DMS 273 treated with DMSO at 0.1 percent for 48 hours (cell line): Measurements from ENCODE around the gene ALS2CL.
"Not testable (repeated sequence)": the region's sequence is repeated elsewhere in the genome, so short reads cannot be mapped to it uniquely, and the experiment has no call there.

Experiments used
- DNase-seq: peaks from one replicate; lab custom pipeline; 2025; lab: John Stamatoyannopoulos, UW

Gene ALS2CL, protein sequence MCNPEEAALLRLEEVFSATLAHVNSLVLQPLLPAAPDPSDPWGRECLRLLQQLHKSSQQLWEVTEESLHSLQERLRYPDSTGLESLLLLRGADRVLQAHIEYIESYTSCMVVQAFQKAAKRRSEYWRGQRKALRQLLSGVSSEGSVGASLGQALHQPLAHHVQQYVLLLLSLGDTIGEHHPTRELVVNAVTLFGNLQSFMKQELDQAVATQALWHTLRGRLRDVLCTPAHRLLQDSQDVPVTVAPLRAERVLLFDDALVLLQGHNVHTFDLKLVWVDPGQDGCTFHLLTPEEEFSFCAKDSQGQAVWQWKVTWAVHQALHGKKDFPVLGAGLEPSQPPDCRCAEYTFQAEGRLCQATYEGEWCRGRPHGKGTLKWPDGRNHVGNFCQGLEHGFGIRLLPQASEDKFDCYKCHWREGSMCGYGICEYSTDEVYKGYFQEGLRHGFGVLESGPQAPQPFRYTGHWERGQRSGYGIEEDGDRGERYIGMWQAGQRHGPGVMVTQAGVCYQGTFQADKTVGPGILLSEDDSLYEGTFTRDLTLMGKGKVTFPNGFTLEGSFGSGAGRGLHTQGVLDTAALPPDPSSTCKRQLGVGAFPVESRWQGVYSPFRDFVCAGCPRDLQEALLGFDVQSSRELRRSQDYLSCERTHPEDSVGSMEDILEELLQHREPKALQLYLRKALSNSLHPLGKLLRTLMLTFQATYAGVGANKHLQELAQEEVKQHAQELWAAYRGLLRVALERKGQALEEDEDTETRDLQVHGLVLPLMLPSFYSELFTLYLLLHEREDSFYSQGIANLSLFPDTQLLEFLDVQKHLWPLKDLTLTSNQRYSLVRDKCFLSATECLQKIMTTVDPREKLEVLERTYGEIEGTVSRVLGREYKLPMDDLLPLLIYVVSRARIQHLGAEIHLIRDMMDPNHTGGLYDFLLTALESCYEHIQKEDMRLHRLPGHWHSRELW

DNA sequence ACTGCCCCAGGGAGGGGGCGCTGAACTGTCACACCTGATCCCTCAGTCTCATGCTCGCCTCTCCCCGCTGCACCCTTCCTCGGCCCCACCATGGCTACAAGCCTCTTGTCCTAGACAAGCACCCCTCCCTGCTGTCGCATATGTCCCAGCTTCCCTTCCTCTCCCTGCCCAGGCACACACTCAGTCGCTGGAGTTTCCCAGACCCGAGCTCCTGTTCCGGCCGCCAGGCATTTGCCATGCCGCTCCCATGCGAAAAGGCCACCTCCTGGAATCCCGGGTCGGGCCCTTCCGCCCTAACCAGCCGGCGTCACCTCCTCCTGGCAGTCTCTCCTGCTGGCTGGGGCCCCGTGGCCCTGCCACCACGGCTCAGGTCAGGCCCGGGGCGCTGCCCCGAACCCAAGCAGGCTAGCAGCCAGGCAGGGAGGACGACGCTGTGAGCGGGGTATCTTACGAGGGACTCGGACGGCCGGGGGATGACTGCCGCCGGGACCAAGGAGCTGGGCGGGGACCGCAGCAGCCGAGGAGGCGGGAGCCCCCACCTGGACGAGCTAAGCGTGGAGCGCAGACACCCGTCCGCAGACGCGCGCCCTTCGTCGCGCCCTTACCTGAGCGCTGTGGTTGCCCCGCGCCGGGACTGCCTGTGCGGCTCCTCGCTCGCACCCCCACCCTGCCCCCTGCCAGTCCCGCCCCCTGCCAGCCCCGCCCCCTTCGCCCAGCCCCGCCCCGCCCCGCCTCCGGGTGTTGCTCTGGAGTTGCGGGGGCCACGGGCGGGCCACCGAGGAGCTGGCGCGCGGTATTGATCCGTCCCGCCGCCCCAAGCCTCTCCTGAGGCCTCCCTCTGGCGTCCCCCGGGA, at the start of gene ALS2CL:
Gene ALS2CL, minus strand, starts transcription at position 642 of the 854 bp plus-strand sequence. CDS start 4,239 bp downstream, outside the sequence.
- DNase-seq, result no peak

DNA sequence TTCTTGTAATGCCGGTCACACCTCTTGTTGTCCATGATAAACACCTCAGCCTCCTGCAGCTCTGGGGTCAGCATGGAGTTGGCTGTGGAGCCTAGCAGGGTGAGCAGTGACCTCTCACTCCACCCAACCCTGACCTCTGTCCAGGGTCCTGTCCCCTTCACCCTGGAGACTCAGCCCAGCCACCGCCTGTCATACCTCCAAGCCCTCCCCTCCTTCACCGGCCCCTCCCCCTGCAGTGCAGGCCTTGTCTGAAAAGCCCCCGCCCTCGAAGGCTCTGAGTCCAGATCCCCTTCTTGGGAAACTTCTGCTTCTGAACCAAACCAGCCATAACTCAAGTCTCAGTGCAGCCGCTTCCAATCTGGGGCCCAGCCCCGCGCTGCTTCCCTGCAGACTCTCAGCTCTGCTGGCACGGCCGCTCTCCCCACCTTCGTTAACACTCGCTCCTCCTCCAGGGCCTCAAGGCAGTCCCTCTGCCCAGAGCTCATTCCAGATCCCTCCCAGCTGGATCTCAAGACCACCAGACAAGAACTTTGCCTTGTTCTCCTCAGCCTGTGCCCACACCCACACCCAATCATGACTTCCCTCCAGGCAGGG, 49.6 kb upstream of the ALS2CL start:
- DNase-seq, result no peak

DNA sequence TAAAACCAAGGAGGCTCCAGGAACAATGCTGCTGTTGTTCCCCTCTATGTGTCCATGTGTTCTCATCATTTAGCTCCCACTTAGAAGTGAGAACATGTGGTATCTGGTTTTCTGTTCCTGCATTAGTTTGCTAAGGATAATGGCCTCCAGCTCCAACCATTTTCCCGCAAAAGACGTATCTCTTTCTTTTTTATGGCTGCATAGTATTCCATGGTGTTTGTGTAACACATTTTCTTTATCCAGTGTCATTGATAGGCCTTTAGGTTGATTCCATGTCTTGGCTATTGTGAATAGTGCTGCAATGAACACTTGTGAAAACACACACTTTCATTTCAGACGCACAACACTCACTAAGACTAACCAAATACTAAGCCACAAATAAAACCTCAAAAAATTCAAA, 46.1 kb upstream of the ALS2CL start:
- not testable (repeated sequence) for DNase-seq

DNA sequence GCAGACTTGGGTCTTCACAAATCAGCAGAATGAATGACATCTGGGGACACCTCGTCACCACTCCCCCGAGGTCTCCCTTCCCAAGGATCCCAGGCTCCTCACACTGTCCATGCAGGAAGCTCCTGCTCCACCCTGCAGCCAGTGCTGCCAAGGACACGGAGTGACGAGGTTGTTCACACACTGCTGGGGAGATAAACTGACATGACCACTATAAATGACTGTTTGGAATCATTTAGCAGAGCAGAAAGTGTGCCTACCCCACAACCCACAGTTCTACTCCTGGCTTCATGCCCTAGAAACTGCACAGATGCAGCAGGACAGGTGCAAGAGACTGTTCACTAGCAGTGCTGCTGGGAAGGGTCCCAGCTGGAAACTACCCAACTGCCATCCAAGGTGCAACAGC, 43.9 kb upstream of the ALS2CL start:
- no peak for DNase-seq

DNA sequence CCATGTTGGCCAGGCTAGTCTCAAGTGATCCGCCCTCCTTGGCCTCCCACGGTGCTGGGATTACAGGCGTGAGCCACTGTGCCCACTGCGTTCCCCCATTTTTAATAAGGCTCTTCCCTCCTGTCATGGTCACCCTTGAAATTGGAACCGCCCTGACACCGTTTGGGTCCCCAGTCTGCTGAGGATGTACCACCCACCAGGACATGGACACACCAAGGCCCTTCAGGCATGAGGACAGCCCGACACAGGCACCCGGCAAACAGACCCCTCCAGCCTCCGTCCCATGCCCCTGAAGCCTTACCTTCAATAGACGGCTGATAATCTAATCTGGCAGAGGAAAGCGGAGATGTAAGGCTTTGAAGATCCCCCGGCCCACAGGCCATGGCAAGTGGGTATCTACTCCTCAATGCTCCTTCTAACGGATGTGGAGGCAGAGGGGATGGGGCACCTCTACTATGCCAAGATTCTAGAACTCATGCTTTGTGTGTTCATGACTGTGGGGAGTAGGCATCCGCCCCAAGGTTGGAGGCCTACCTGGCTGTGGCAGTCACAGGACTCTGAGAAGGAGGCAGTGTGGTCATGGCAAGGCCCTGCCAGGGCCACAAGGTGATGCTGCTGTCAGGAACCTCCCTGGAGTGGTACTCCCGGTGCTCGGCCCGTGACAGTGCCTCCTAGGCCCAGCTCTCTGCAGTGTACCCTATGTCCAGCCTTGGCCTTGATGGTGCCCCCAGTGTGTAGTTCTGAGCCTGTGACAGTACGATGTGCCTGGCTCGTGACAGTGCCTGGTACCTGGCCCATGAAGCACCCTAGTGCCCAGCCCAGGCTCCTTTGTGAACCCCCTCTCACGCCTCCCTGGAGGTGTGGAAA, 42.8 kb upstream of the ALS2CL start:
- no peak for DNase-seq

DNA sequence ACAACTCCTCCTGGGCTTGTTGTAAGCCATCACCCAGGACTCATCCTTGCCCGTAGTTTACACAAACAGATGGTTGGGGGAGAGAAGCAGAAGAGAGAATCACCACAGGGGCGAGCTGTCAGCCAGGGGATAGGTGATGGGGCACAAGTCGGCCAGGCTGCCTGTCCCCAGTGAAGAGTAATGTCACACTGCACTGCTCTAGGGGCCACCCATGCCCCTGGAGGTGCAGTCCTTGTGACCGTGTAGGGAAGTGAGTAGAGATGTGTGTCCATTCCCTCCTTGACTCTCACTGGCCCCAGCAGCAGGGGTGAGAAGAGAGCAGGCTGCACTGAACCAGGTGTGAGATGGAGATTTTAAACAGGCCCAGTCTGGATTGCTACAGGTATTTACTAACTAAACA, 41.3 kb upstream of the ALS2CL start:
- no peak for DNase-seq

DNA sequence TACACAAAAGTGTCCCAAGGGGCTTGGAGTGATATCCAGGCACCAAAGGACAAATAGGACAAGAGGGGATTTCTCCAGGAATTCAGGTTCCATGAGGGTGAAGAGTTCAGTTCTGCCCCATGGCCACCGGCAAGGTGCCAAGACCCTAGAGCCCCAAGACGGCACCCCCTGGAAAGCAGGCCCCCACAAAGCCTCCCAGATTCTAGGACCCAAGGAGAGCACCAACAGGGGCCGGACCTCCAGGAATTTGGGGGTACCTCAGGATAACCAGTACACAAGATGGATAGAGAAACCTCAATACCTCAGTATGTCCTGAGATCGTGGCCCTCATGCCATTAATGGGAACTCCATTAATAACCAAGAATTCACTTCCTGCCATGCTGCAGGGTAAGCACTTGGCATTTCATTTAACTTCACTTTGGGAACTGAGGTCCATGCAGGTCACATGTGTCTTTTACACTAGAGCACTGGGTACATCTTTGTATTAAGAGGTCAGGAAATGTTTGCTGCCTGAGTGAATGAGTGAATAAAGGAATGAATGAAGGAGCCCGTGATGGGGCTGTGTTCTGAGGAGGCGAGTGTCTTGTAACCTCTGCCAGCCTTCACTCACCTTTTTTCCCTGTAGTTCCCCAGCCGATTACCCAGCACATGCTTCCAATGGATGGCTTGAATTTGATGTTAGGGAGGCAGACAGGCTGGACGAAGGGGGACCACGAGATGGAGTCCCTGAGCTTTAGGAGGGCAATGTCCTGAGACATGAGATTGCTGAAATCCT, 39.7 kb upstream of the ALS2CL start:
- DNase-seq, result no peak

DNA sequence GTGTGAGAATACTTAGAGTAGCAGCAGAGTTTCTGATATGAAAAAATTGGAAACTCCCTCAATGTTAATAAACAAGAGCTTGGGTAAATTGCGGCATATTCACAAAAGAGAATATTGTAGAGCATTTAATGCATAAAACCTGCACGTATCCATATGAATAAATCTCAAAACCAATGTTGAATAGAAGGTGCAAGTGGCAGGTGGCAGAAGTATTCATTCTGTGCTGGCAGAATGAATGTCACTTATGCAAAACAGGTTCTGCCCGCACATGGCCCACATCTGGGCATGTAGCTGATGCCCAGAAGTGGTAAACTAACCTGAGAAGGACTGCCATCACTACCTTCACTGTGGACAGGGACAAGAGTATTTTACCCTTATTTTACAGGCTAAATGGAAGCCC, 38.3 kb upstream of the ALS2CL start:
- DNase-seq, result no peak

DNA sequence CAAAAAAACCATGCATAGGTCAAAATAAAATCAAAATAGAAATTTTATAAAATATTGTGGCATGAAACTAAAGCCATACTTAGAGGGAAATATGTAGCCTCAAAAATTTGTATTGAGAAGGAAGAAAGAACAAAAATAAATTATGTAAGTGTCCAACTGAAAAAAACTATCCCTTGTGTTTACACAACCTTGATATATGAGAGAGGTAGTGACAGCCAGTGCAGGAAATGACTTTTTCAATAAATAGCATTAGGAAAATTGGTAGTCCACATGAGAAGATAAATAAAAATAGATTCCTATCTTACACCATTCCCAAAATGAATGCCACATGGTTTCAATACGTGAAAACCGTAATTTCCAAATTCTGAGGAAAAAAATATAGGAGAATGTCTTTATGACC, 37.3 kb upstream of the ALS2CL start:
- DNase-seq, result no peak

DNA sequence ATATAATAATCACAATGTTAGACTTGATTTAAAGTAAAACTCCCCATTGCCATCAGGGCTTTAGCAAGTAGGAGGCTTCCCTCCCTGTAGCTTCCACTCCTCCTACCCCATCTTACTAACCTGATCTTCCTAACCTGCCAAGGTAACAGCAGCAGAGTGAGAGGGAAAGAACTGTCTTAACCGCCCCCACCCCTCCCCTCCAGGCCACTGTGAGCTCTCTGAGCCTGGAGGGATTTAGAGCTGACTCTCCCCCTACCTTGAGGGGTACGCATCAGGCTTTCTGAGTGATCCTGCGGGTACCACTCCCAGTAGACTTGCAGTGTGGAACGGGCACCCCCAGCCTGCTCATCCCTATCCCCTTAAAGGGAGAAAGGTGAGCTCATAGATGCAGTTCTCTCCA, 35.6 kb upstream of the ALS2CL start:
- no peak for DNase-seq

DNA sequence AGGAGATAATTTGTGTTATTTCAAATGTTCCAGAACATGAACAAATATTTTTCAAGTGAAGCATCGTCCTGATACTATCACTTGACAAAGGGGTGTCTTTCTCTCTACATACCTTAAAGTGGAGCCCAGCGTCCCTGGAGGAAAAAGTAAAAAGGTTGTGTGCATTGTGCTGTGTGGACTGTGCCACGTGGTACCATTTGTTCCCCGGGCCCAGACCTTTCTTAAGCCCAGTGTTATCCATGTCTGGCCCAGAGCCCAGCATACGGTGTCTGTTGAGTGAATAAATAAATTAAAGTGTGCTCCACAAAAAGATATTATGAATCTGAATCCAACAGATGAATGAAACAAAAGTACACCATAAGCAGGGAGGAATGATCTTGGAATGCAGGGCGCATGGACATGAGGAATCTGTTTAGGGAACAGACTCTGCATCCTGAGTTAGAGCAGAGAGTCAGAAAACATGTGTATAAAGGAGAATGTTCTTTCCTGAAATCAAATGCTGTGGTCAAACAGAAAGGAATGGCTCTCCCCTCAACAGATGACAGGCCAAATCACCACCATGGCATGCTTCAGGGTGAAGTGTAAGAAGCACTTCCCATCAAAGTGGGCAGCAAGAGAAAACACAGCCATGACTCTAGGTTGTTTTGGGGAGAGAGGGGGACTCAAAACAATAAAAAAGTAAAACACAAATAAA, 32.3 kb upstream of the ALS2CL start:
- DNase-seq, result no peak

DNA sequence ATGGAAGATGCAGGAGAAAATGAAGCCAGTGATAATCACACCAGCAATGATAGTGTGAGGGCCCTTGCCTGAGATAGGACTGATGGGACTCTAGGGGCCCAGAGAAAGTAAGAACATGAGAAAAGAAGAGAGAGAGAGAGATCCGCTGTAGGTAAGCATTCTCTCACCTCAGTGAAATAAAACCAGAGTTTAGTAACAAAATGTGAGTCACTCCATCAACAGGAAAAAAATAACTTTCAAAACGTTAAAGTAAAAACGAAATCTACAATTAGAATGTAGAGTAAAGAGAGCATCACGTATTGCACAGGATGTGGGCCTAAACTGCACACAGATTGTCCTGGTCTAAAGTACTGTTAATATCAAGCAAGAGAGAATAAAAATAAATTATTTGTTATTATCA, 30.9 kb upstream of the ALS2CL start:
- no peak for DNase-seq

DNA sequence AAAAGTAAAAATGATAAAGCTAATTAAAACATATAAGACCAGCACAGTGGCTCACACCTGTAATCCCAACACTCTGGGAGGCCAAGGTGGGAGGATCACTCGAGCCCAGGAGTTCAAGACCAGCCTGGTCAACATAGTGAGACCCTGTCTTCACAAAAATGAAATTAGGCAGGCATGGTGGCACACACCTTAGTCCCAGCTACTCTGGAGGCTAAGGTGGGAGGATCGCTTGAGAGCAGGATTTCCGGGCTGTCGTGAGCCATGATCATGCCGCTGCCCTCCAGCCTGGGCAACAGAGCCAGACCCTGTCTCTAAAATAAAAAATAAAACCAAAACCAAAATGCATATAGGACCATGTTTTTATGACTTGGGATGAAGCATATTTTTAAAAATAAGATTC, 29.0 kb upstream of the ALS2CL start:
- DNase-seq, result no peak

DNA sequence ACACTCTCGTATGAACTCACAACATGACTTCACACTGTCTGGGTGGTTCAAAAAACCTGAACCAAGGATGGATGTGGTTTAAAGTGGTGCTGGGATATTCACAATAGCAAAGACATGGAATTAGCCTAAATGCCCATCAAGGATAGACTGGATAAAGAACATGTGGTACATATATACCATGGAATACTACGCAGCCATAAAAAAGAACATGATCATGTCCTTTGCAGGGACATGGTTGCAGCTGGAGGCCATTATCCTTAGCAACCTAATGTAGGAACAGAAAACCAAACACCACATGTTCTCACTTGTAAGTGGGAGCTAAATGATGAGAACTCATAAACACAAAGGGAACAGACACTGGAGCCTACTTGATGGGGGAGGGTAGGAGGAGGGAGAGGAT, 27.5 kb upstream of the ALS2CL start:
- no peak for DNase-seq

DNA sequence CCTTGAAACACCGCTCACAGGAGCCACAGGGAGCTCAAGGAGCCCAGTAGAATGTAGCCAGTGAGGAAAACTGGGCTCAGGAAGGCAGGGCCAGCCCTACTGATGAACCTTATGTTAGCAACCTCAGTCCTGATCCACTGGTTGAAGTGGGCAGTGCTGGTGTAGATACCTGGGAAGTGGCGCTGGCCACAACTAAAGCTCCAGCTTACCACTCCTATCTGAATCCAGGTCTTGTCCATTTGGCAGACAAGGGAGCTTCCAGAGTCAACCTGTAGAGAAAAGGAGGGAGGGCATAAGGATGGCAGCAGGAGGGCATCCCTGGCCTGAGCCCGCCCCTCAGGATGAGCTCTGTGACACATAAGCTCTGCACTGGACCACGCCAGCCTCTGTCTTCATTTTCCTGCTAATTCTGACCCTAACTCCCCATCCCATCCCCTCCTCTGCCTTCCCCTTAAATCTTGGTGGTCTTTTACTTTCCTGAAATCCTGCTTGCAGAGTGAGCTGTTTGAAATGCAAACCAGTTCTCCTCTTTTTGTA, 26.3 kb upstream of the ALS2CL start:
- DNase-seq, result no peak

DNA sequence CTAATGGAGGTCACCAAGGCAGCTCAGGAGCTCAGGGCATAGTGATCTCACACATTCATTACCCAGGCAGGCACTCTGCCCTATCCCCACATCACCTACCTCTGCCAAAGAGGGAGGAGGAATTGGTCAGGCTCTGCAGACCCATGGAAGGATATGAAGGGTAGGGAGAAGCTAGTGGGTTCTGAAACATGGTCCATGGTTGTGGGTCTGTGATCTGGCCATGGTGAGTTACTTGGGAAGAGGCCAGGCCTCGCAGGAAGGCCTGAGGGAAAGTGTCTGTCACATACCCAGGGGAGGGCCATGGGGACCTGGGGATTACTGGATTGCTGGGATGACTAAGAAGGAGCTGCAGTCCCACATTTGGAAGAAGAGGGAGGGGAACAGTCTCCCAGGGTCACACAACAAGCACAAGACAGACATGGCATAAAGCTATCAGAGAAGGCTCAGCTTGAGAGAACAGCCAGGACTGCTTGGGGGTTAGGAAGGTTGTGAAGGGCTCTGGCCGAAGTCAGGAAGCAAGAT, 25.6 kb upstream of the ALS2CL start:
- DNase-seq, result no peak

DNA sequence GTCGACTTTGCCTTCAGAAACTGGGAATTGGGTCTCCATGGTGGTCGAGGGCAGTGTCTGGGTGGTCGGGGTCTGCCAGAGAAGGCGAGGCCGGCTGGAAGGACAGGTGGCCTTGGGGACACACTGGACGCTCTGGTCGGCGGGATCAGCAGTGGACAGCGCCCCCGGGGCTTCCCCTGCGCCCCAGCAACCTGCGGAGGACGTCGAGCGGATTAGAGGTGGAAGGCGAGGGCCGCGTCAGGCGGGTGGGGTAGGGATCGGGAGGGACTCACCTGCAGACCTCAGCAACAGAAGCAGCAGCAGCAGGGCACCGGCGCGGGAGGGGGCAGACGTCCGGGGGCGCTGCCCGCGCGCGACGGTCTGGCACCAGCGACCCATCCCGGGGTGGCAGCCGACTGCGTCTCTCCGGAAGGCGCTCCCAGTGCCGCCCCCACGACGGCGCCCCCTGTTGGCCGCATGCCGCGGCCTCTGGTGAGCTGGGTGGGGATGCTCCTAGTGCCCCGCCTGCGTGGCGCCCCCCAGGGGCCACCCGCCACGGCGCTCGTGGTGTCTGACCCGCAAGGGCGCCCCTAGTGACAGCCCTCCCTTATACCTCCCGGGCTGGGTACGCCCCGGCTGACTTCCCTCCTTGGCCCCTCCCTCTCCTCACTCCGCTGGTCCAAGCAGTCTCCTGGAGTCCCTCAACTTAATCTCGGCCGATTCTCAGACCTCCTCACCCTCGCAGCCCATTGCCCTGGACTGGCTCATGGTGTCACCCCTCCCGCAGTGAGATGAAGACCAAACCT, 24.2 kb upstream of the ALS2CL start, which contains the start of gene PRSS50:
Gene PRSS50, minus strand, starts transcription at position 423 of the 785 bp plus-strand sequence. Its CDS starts 45 bp downstream, at position 378.
- no peak for DNase-seq
